Activated CD8-positive, alpha-beta memory T cell treated with anti-CD3 and anti-CD28 coated beads, Interleukin-2, amount 50 U/mL, for 24 hours (primary cell): ENCODE measurements around the gene EIF3K.
"Not testable (repeated sequence)": the region's sequence is repeated elsewhere in the genome, so short reads cannot be mapped to it uniquely, and the experiment has no call there.

Experiments used
- DNase-seq: peaks from one replicate; pipeline ENCODE4 v3.0.0-alpha.2; 2020; ENCODE audit errors: extremely low read depth

EIF3K gene

GRCh38 chr19:38618590-38619360, at the start of gene EIF3K:
TSS of gene EIF3K (plus strand) at chr19:38619188. CDS start at chr19:38619269, 81 bp downstream.
- DNase-seq: peak; percentile 96

- DNase-seq: no peak
These were observed 49.5 kb upstream of the EIF3K start for GRCh38 chr19:38569368-38569983.

DNA sequence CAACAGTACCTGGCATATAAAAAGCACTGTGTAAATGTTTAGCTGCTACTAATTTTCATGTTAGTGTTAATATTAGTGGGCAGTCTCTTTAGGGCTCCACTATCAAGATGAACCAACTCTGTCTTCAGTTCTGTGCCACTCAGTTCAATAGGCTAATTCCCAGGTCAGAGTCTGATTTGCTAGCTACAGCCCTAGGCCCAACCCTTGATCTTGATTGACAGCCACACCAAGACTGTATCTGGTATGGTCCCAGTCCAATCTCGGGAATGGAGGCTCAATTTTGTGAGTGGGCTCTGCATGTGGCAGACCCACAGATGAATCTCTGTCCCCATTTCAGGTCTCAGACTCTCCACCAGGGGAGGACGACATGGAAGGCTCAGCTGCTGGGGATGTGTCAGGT, 47.3 kb upstream of the EIF3K start:
- DNase-seq: no peak

DNA sequence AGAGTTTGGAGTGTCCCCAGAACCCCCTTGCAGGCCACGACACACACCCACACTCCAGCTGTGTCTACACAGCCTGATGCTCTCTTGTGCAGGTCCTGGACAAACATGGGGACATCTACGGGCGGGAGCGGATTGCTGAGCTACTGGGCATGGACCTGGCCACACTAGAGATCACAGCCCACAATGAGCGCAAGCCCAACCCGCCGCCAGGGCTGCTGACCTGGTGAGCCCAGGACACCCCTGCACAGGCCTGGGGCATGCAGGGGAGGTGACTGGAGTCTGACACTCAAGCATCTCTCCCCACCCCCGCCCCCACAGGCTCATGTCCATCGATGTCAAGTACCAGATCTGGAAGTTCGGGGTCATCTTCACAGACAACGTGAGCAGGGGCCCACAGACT, 41.2 kb upstream of the EIF3K start:
- no peak for DNase-seq

GRCh38 chr19:38579304-38579703, 39.7 kb upstream of the EIF3K start:
- not testable (repeated sequence) for DNase-seq

DNA sequence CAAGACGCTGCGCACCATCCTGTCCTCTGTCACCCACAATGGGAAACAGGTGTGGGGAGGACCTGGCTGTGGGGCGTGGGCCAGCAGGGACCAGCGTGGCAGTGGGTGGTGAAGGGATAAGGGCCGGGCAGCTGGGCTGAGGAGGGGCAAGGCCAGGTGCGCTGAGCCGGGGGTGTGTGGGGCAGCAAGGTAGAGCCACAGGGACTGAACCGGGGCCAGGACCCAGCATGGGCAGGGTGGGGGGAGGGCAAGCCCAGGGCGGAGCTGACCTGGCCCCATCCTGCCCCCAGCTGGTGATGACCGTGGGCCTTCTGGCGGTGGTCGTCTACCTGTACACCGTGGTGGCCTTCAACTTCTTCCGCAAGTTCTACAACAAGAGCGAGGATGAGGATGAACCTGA, 38.9 kb upstream of the EIF3K start:
- no peak for DNase-seq

- DNase-seq: no peak
These were observed 35.6 kb upstream of the EIF3K start for GRCh38 chr19:38583219-38583984.

DNA sequence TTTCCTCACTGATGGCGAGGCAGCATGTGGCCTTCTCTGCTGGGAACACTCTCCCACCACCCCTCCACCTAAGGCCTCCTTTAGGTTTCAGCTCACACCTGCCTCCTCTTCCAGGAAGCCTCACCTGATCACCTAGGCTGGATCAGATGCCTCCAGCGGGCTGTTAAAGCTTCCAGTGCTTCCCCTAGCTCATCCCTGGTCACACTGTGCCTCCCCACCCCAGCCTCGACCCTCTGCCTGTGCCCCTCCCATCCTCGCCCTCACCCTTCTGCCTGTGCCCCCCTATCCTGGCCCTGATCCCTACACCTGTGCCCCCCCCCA, 35.0 kb upstream of the EIF3K start:
- DNase-seq: no peak

GRCh38 chr19:38587562-38587961, 31.4 kb upstream of the EIF3K start:
- DNase-seq: no peak

- DNase-seq: no peak
These were observed 30.9 kb upstream of the EIF3K start for GRCh38 chr19:38588041-38588440.

GRCh38 chr19:38592940-38593339, 26.0 kb upstream of the EIF3K start:
- no peak for DNase-seq

DNA sequence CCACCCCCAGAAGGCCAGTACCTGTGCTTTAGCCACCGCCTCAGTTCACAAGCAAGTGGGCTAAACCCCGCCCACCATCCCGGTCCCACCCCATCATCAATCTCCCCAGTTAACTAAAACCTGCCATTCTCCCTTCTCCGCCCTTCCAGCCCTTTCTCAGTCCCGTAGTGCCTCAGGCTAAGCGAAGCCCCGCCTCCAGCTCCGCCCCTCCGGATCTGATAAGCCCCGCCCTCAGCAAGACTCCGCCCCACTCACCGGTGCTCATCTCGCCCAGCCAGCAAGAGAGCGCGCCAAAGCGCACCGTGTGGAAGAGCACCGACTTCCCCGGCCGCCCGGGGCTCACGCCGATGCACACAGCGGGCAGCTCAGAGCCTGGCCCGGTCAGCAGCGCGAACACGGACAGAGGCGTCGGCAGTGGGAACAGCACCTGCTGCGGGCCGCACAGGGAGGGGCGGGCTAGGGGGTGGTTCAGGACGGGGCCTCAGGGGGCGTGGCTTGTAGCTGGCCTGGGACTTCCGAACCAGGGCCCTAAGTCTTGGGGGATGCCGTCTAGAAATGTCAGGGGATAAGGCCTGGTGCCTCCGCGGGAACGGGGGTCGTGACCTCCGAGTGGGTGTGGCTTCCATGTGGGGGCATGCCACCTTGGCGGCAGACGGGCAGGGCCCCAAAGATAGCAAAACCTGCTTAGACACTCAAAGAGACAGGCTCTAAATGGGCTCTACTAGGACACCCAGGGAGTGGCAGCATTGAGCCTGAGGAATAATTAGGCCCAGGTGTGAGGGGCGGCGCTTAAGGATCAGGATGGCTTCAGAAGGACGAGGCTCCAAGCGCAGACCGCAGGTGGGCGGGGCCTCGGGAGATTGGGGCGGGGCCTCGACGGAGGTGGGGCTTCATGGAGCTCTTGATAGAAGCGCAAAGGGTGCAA, 22.7 kb upstream of the EIF3K start:
- DNase-seq: no peak

- no peak for DNase-seq
These were observed 21.9 kb upstream of the EIF3K start for GRCh38 chr19:38597075-38597474.

DNA sequence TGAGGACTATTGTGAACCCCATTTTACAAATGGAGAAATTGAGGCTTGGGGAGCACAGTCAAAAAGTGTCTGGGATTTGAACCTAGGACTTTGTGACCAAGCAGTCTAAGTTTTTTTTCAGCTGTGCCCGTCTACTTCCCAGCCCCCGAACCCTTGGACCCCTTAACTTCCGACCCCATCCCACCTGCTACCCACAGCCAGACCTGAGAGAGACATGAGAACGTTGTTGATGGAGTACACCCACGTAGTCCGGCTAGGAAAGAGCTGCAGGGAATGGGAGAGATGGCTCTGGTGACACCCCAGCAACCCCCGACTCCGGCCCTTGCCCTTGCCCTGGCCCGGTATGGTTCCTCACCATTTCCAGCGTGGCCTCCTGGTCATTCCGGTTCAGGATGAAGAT, 19.3 kb upstream of the EIF3K start:
- DNase-seq: no peak

DNA sequence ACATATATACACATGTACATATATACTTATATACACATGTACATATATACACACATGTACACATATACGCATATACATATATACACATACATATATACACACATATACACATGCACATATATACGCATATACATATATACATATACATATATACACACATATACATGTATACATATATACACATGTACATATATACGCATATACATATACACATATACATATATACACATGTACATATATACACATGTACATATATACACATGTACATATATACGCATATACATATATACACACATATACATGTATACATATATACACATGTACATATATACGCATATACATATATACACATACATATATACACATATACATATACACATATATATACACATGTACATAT, 16.1 kb upstream of the EIF3K start:
- not testable (repeated sequence) for DNase-seq

GRCh38 chr19:38606131-38606530, 12.9 kb upstream of the EIF3K start:
- no peak for DNase-seq

GRCh38 chr19:38614289-38614688, 4.7 kb upstream of the EIF3K start:
- no peak for DNase-seq

DNA sequence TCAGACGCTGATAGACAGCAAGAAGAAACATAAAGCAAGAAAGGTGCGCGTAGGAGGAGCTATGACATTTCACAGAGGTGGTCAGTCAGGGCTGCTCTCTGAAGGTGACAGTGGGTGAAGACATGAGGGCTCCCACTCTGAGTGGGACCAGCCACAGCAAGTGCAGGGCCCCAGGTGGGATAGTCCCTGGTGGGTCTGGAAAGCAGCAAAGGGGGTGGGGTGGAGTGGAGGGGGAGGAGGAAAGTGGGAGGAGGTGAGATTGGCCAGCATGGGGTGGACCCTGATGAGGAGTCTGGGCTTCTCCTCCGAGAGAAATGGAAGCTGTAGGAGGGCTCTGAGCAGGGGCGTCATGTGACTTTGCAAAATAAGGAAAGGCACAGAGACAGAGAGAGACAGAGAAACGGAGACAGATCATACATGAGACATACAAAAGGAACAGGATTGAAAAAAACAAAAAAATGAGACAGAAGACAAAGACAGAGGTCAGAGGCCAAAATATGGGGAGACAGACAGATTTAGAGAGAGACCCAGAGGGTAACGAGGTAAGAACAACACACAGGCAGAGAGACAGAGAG, 3.9 kb upstream of the EIF3K start:
- no peak for DNase-seq

GRCh38 chr19:38616265-38616664, 2.7 kb upstream of the EIF3K start:
- no peak for DNase-seq

DNA sequence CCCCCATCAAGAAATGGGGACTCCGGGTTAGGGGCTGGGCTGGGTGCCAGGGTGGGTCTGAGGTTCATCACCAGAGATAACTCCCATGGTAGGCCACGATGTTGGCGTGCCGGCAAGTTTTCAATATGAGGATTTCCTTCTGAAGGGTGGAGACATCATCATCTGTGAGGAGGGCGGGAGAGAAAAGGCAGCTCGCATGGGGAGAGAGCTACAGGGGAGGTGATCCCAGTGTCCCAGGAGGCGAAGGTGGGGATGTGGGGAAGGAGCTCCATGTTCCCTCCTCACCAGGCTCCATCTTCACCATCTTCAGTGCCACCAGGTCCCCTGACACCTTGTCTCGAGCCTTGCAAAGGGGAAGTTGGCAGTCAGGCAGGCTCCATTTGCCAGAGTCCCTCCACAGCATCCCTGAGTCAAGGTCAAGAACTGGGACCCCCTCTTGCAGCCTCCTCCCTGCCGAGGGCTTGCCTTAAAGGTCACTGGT, 1.7 kb upstream of the EIF3K start:
- DNase-seq: no peak
